ENCODE measurements around the gene C19orf33.

DNA sequence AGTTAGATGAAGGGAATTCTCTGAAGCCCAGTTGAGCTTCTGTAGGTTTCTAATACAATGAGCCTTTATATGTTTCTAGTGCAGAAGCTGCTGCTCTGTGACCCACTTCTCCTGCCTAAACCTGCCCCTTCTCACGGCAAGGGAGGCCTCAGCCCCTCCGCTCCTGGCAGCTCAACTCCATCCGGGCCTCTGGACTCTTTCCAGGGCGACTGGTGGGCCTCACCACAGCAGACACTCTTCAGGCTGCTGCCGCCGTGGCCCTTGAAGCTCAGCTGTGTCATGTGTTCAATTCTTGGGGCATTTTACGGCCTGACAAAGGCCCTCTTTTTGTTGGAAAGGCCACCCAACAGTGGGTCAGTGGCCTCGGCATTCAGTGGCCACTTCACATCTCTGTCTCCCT is 10.0 kb upstream of the C19orf33 start:
- TF ChIP-seq, protein P1, sequence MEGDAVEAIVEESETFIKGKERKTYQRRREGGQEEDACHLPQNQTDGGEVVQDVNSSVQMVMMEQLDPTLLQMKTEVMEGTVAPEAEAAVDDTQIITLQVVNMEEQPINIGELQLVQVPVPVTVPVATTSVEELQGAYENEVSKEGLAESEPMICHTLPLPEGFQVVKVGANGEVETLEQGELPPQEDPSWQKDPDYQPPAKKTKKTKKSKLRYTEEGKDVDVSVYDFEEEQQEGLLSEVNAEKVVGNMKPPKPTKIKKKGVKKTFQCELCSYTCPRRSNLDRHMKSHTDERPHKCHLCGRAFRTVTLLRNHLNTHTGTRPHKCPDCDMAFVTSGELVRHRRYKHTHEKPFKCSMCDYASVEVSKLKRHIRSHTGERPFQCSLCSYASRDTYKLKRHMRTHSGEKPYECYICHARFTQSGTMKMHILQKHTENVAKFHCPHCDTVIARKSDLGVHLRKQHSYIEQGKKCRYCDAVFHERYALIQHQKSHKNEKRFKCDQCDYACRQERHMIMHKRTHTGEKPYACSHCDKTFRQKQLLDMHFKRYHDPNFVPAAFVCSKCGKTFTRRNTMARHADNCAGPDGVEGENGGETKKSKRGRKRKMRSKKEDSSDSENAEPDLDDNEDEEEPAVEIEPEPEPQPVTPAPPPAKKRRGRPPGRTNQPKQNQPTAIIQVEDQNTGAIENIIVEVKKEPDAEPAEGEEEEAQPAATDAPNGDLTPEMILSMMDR (conservative IDR thresholded peaks at IDR 0.05), result no peak
- no peak for TF ChIP-seq EZH2 (IDR thresholded peaks at IDR 0.05; ENCODE audit: low read depth)
